Measurements from ENCODE around the gene NUP210.

The NUP210 gene

GRCh38 chr3:13368834-13369233 is 51.3 kb downstream of the NUP210 start:
- Histone ChIP-seq H3K27me3 (ENCODE audit: insufficient read depth, low read depth, severe bottlenecking) (no peaks in the 10 kb centered on the region), H3K36me3 (peaks cover 80% of the 10 kb centered on the region), H3K9me3 (ENCODE audit: severe bottlenecking) (no peaks in the 10 kb centered on the region), H3K27ac (no peak overlapping the region), H3K4me3 (ENCODE audit: low read depth, low read length) (no peak overlapping the region)
- DNase-seq: no peak
- TF ChIP-seq CTCF (IDR thresholded peaks at IDR 0.05; ENCODE audit: low read depth, low read length): no peak

GRCh38 chr3:13367728-13368127 is 52.4 kb downstream of the NUP210 start:
- Histone ChIP-seq H3K27ac (no peak overlapping the region), H3K9me3 (ENCODE audit: severe bottlenecking) (no peaks in the 10 kb centered on the region), H3K4me3 (ENCODE audit: low read depth, low read length) (no peak overlapping the region), H3K27me3 (ENCODE audit: insufficient read depth, low read depth, severe bottlenecking) (no peaks in the 10 kb centered on the region), H3K36me3 (peaks cover 79% of the 10 kb centered on the region)
- no peak for DNase-seq
- no peak for TF ChIP-seq CTCF (IDR thresholded peaks at IDR 0.05; ENCODE audit: low read depth, low read length)

GRCh38 chr3:13365390-13366379 is 54.4 kb downstream of the NUP210 start:
- H3K27ac ChIP-seq: no peak overlapping the region
- TF ChIP-seq CTCF (IDR thresholded peaks at IDR 0.05; ENCODE audit: low read depth, low read length): no peak

GRCh38 chr3:13364602-13365271 is 55.4 kb downstream of the NUP210 start:
- H3K36me3 ChIP-seq: peaks cover 78% of the 10 kb centered on the region
- no peak for DNase-seq
- no peaks in the 10 kb centered on the region for H3K9me3 ChIP-seq (ENCODE audit: severe bottlenecking)
- no peak overlapping the region for H3K4me3 ChIP-seq (ENCODE audit: low read depth, low read length)
- TF ChIP-seq CTCF (IDR thresholded peaks at IDR 0.05; ENCODE audit: low read depth, low read length): no peak
- H3K27me3 ChIP-seq (ENCODE audit: insufficient read depth, low read depth, severe bottlenecking): no peaks in the 10 kb centered on the region
- H3K27ac ChIP-seq: no peak overlapping the region

More at GRCh38 chr3:13365390-13366379, 54.4 kb downstream of the NUP210 start:
- H3K9me3 ChIP-seq (ENCODE audit: severe bottlenecking): no peaks in the 10 kb centered on the region
- no peak for DNase-seq
- H3K27me3 ChIP-seq (ENCODE audit: insufficient read depth, low read depth, severe bottlenecking): no peaks in the 10 kb centered on the region
- peaks cover 74% of the 10 kb centered on the region for H3K36me3 ChIP-seq
- no peak overlapping the region for H3K4me3 ChIP-seq (ENCODE audit: low read depth, low read length)

GRCh38 chr3:13362551-13362950 is 57.6 kb downstream of the NUP210 start:
- Histone ChIP-seq H3K9me3 (ENCODE audit: severe bottlenecking) (no peaks in the 10 kb centered on the region), H3K4me3 (ENCODE audit: low read depth, low read length) (no peak overlapping the region), H3K27ac (no peak overlapping the region), H3K36me3 (peaks cover 79% of the 10 kb centered on the region), H3K27me3 (ENCODE audit: insufficient read depth, low read depth, severe bottlenecking) (no peaks in the 10 kb centered on the region)
- no peak for TF ChIP-seq CTCF (IDR thresholded peaks at IDR 0.05; ENCODE audit: low read depth, low read length)
- no peak for DNase-seq
